ENCODE measurements around the gene SLC25A45. TPM values are rescaled to one million over a fixed set of nuclear protein-coding genes. Genes with fewer than 3 reads are reported as not detected.

SLC25A45 gene
- total RNA-seq, 4 donors from 2014 or later, result 1.8 to 8.0 (median 5.3) TPM

DNA sequence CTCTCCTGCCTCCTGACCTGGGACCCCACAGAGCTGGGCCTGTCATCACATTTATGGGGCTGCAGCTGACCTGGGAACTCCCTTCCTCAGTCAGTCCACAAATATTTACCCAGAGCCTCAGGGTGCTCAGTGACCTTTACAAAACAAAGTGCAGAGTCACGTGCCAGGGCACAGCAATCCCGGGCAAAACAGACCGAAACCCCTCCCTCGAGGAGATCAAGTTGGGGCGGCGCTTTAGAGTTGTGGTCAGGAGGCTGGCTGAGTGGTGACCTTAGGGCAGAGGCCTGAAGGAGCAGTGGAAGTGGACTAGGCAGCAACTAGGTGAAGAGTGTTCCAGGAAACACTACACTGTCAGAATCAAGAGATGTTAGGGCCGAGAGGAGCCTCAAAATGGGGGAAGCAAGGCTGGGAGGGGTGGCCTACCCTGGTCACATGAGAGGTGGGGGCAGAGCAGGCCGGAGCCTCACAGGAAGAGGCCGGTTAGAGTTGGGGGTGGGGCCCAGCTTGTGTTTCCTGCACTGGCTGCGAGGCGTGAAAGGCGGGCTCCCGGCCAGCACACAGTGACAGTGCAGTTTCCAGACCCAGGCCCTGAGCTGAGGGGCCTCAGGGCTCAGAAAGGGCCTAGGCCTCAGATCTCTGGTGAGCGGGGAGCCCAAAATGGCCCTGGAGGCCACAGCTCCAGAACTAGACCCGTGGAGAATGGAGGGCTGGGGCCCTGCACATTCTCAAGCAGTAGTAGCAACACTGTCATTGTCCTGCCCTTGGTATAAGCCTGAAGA is 36.4 kb upstream of the SLC25A45 start:
- WGBS, 2 donors, result 1 to 2% methylated on average over 11 to 15 of the region's 15 CpGs
- DNase-seq (ENCODE audit: low spot score in 2 of 2), result peak; percentile 96 to 99
- H3K4me3 ChIP-seq (ENCODE audit: low read depth, poor library complexity, severe bottlenecking), result peak overlapping the region; percentile 14
- intact Hi-C loops (cut with DNase I; ENCODE audit: low total_unique reads), result loop anchor here (5.0 kb wide), 1 partner anchor 88 kb away; no protein-coding TSS in a partner anchor
- TF ChIP-seq, protein P1, sequence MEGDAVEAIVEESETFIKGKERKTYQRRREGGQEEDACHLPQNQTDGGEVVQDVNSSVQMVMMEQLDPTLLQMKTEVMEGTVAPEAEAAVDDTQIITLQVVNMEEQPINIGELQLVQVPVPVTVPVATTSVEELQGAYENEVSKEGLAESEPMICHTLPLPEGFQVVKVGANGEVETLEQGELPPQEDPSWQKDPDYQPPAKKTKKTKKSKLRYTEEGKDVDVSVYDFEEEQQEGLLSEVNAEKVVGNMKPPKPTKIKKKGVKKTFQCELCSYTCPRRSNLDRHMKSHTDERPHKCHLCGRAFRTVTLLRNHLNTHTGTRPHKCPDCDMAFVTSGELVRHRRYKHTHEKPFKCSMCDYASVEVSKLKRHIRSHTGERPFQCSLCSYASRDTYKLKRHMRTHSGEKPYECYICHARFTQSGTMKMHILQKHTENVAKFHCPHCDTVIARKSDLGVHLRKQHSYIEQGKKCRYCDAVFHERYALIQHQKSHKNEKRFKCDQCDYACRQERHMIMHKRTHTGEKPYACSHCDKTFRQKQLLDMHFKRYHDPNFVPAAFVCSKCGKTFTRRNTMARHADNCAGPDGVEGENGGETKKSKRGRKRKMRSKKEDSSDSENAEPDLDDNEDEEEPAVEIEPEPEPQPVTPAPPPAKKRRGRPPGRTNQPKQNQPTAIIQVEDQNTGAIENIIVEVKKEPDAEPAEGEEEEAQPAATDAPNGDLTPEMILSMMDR (IDR thresholded peaks at IDR 0.05), result no peak
- TF ChIP-seq POLR2A (IDR thresholded peaks at IDR 0.05), result peak in 1 of 2 donors; percentile 22

- intact Hi-C loops (cut with DNase I; ENCODE audit: low total_unique reads), result loop anchor here (5.0 kb wide), 1 partner anchor 89 kb away; no protein-coding TSS in a partner anchor
- TF ChIP-seq, protein P1 (IDR thresholded peaks at IDR 0.05), result no peak
- TF ChIP-seq POLR2A (IDR thresholded peaks at IDR 0.05), result no peak
- 0 to 7% methylated on average over 4 of the region's 4 CpGs for WGBS, 2 donors
- no peak for DNase-seq (ENCODE audit: low spot score in 2 of 2)
- no peak overlapping the region for H3K4me3 ChIP-seq (ENCODE audit: low read depth, poor library complexity, severe bottlenecking)
These were observed 35.9 kb upstream of the SLC25A45 start for GRCh38 chr11:65418431-65418680.

- WGBS, 2 donors, result 11% methylated on average over 13 to 17 of the region's 19 CpGs
- TF ChIP-seq, protein P1 (IDR thresholded peaks at IDR 0.05), result no peak
- no peak for TF ChIP-seq POLR2A (IDR thresholded peaks at IDR 0.05)
- DNase-seq (ENCODE audit: low spot score in 2 of 2), result peak in 1 of 2 donors; percentile 93
These were observed 35.4 kb upstream of the SLC25A45 start for GRCh38 chr11:65417702-65418430.

GRCh38 chr11:65416841-65417701 is 34.6 kb upstream of the SLC25A45 start:
- TF ChIP-seq, protein P1 (IDR thresholded peaks at IDR 0.05), result no peak
- no peak for TF ChIP-seq POLR2A (IDR thresholded peaks at IDR 0.05)
- peak in 1 of 2 donors; percentile 92 for DNase-seq (ENCODE audit: low spot score in 2 of 2)
- 20 to 25% methylated on average over 14 of the region's 14 CpGs for WGBS, 2 donors
- no peak overlapping the region for H3K4me3 ChIP-seq (ENCODE audit: low read depth, poor library complexity, severe bottlenecking)
- intact Hi-C loops (cut with DNase I; ENCODE audit: low total_unique reads), result loop anchor here (5.0 kb wide), 1 partner anchor 90 kb away; no protein-coding TSS in a partner anchor

More at GRCh38 chr11:65417702-65418430, 35.4 kb upstream of the SLC25A45 start:
- no peak overlapping the region for H3K4me3 ChIP-seq (ENCODE audit: low read depth, poor library complexity, severe bottlenecking)
- intact Hi-C loops (cut with DNase I; ENCODE audit: low total_unique reads), result loop anchor here (5.0 kb wide), 1 partner anchor 89 kb away; no protein-coding TSS in a partner anchor

GRCh38 chr11:65416341-65416824 is 33.9 kb upstream of the SLC25A45 start:
- TF ChIP-seq, protein P1 (IDR thresholded peaks at IDR 0.05), result peak in 1 of 3 donors; percentile 96
- no peak for TF ChIP-seq POLR2A (IDR thresholded peaks at IDR 0.05)
- peak; percentile 89 to 99 for DNase-seq (ENCODE audit: low spot score in 2 of 2)
- intact Hi-C loops (cut with DNase I; ENCODE audit: low total_unique reads), result loop anchor here (5.0 kb wide), 1 partner anchor 91 kb away; no protein-coding TSS in a partner anchor
- 2 to 4% methylated on average over 15 to 16 of the region's 18 CpGs for WGBS, 2 donors
- no peak overlapping the region for H3K4me3 ChIP-seq (ENCODE audit: low read depth, poor library complexity, severe bottlenecking)
